Prostate gland (tissue), 2 donors: ENCODE data around the gene DNAI2.

Experiments
- POLR2A ChIP-seq: fragments of 450-650 bp; IDR thresholded peaks from one replicate; pipeline ENCODE4 v1.6.1; 2016; ENCODE audit warnings: antibody characterized with exemption, mild to moderate bottlenecking
- POLR2AphosphoS5 ChIP-seq: sonication (generic); formaldehyde crosslinking; IDR thresholded peaks from one replicate; pipeline ENCODE4 v1.6.1; 2017; ENCODE audit warnings: antibody characterized with exemption
- TF ChIP-seq, protein P1 (sequence below), 4 experiments: fragments of 200-600 bp in 2 of 4; fragments of 450-650 bp in 2 of 4; sonication (generic) in 2 of 4; IDR thresholded peaks; 1 replicate in 3 of 4; 2 replicates in 1 of 4; pipeline ENCODE4 v1.5.1; 2016 to 2019; ENCODE audit warnings: antibody characterized with exemption in 4 of 4, mild to moderate bottlenecking in 2 of 4, moderate library complexity in 2 of 4

DNA sequence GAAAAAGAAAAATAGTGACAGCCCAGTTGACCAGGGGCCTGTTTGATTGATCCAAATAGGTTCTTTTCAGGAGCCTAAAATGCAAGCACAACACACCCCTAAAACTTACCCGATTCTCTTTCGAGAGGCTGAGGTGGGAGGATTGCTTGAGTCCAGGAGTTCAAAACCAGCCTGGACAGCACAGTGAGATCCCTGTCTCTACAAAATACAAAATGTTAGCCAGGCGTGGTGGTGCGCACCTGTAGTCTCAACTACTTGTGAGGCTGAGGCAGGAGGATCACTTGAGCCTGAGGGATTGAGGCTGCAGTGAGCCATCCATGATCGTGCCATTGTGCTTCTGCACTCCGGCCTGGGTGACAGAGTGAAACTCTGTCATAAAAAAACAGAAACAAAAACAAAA, 50.5 kb downstream of the DNAI2 start:
- TF ChIP-seq, protein P1, sequence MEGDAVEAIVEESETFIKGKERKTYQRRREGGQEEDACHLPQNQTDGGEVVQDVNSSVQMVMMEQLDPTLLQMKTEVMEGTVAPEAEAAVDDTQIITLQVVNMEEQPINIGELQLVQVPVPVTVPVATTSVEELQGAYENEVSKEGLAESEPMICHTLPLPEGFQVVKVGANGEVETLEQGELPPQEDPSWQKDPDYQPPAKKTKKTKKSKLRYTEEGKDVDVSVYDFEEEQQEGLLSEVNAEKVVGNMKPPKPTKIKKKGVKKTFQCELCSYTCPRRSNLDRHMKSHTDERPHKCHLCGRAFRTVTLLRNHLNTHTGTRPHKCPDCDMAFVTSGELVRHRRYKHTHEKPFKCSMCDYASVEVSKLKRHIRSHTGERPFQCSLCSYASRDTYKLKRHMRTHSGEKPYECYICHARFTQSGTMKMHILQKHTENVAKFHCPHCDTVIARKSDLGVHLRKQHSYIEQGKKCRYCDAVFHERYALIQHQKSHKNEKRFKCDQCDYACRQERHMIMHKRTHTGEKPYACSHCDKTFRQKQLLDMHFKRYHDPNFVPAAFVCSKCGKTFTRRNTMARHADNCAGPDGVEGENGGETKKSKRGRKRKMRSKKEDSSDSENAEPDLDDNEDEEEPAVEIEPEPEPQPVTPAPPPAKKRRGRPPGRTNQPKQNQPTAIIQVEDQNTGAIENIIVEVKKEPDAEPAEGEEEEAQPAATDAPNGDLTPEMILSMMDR (IDR thresholded peaks at IDR 0.05) = no peak
- TF ChIP-seq POLR2A (no peak), POLR2AphosphoS5 (no peak)
